ENCODE results near the gene TM4SF4. TPM values are rescaled to one million over a fixed set of nuclear protein-coding genes. Genes with fewer than 3 reads are reported as not detected.
A peak's percentile ranks its signal among the peaks of the same experiment; 100 is the strongest.

The TM4SF4 gene
- total RNA-seq, 2 experiments from 2014 or later = not detected

DNA sequence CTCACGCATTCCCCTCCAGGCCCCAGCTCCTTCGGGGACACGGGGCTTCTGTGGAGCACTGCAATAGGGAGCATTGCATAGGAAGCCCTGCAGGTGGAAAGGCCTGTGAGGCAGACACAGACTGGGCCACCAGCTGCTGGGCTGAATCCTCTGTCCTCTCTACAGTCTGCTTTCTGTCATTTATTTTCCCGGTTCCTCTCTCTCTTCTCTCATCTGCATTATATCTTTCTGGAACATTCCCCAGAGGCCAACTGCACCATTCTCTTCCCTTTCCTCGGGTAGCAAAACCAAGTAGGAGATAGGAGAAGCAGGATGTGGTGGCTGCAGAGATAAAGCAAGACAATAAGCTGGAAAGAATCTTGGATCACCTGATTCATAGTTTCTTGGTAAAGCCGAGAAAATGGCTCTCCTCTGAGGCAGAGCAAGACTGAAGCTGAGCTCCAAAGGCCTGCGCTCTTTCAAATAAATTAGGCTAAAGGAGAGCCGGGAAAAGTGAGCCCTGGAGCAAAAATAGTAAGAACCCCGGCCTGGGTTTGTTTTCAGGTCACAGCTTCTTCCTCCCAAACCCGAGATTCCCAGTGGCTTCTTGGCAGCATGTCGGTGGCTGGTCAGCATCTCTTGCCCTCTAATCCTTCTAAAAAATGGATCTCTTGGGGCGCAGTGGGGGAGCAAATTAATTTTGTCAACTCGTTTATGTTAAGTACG, 5.3 kb downstream of the TM4SF4 start:
- no peak overlapping the region for H3K27ac Mint-ChIP-seq
- H3K27me3 Mint-ChIP-seq = peaks cover 6% of the 10 kb centered on the region
- DNase-seq = no peak
- POLR2A ChIA-PET = interaction anchor here (0.7 kb wide), 1 partner anchor 8 kb away, joined by 10 read pairs; no protein-coding TSS in a partner anchor
- H3K4me3 Mint-ChIP-seq = no peak overlapping the region
- CTCF ChIA-PET = interaction anchor here (0.6 kb wide), 1 partner anchor 1488 kb away, joined by 4 read pairs; no protein-coding TSS in a partner anchor
- H3K36me3 Mint-ChIP-seq (ENCODE audit: low read depth) = no peaks in the 10 kb centered on the region
- no peaks in the 10 kb centered on the region for H3K4me1 Mint-ChIP-seq
- no peaks in the 10 kb centered on the region for H3K9me3 Mint-ChIP-seq

DNA sequence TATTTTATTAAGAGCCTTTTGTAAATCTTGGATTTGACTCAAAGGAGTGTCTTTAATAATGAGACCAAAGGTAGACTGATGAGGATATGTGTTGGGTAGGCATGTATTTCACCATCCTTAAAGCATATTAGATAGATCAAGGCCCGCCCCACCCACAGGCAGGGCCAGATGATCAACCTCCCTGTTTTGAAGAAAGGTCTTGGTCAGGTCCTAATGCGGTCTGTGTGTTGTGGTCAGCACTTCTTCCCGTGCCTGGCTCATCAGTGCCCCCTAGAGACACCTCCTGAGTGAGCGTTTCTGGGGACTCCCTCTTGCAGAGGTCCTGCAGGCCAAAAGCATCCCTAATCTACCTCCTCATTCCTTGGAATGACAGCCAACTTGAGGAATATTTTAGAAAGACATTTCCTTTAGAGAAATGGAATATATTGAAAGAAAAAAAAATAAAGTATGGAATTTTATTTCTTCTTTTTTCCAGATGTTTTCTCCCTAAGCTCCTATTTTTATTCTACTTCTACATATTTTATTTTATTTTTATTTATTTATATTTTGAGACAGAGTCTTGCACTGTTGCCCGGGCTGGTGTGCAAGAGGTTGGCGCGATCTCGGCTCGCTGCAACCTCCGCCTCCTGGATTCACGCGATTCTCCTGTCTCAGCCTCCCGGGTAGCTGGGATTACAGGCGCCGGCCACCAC, 6.0 kb downstream of the TM4SF4 start:
- no peak overlapping the region for H3K4me3 Mint-ChIP-seq
- no peaks in the 10 kb centered on the region for H3K9me3 Mint-ChIP-seq
- H3K27ac Mint-ChIP-seq = no peak overlapping the region
- H3K4me1 Mint-ChIP-seq = no peaks in the 10 kb centered on the region
- ChIA-PET POLR2A (no interaction called here), CTCF (interaction anchor here (0.6 kb wide), 1 partner anchor 800 kb away, joined by 3 read pairs; no protein-coding TSS in a partner anchor)
- H3K27me3 Mint-ChIP-seq = peaks cover 6% of the 10 kb centered on the region
- peak; percentile 35 for DNase-seq
- H3K36me3 Mint-ChIP-seq (ENCODE audit: low read depth) = no peaks in the 10 kb centered on the region

DNA sequence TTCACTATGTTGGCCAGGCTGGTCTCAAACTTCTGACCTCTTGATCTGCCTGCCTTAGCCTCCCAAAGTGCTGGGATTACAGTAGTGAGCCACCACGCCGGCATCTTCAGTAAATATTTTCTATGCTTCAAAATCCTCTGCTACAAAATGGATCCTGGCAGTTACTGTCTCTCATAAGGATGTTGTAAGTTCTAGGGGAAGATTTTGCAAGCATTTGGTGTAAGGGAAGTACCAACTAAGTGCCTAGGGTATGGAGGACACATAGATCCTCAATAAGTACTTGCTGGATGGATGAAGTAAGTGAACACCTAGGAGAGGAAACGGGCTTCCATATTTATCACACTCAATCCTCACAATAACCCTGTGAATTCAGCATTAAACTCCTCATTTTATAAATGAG, 6.6 kb downstream of the TM4SF4 start:
- H3K4me1 Mint-ChIP-seq = no peaks in the 10 kb centered on the region
- H3K4me3 Mint-ChIP-seq = no peak overlapping the region
- H3K9me3 Mint-ChIP-seq = no peaks in the 10 kb centered on the region
- CTCF ChIA-PET = interaction anchor here (0.6 kb wide), 1 partner anchor 800 kb away, joined by 3 read pairs; no protein-coding TSS in a partner anchor
- no peak for DNase-seq
- no peak overlapping the region for H3K27ac Mint-ChIP-seq
- peaks cover 6% of the 10 kb centered on the region for H3K27me3 Mint-ChIP-seq
- no peaks in the 10 kb centered on the region for H3K36me3 Mint-ChIP-seq (ENCODE audit: low read depth)
- POLR2A ChIA-PET = no interaction called here

DNA sequence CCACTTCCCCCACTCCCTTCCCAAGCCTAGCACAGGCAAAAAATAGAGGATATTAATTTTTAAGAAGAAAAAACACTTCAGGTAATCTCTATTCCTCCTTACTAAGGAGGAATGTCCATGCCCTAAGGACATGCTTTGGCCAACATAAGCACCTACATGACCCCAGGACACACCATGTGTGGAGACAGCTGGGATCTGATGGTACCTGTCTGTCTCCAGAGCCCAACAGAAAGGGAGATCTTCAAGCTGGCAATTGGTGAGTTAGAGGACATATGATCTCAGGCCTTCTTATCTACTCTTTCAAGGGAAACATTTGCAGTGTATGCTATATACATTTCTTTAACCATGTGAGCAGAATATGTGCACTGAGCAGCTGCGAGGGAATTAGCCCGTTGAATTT, 7.0 kb downstream of the TM4SF4 start:
- no peak for DNase-seq
- Mint-ChIP-seq H3K27ac (no peak overlapping the region), H3K27me3 (peaks cover 6% of the 10 kb centered on the region), H3K4me3 (no peak overlapping the region), H3K36me3 (ENCODE audit: low read depth) (no peaks in the 10 kb centered on the region), H3K9me3 (no peaks in the 10 kb centered on the region), H3K4me1 (no peaks in the 10 kb centered on the region)
- ChIA-PET CTCF (no interaction called here), POLR2A (no interaction called here)

DNA sequence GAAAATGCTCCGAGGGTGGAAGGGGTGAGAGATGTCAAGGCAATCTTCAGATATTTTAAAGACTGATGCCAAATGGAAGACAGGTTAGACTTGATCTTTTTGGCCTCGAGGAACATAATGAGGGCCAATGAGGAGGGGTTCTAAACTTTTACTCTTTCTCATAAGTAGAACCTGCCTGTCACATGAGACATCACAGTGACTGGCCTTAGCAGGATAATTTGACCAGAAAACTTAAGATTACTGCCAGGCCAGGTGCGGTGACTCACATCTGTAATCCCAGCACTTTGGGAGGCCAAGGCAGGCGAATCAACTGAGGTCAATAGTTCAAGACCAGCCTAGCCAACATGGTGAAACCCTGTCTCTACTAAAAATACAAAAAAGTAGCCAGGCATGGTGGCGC, 12.2 kb downstream of the TM4SF4 start:
- H3K27ac Mint-ChIP-seq = no peak overlapping the region
- no peaks in the 10 kb centered on the region for H3K36me3 Mint-ChIP-seq (ENCODE audit: low read depth)
- no peaks in the 10 kb centered on the region for H3K4me1 Mint-ChIP-seq
- no peaks in the 10 kb centered on the region for H3K9me3 Mint-ChIP-seq
- CTCF ChIA-PET = no interaction called here
- H3K27me3 Mint-ChIP-seq = peaks cover 19% of the 10 kb centered on the region
- H3K4me3 Mint-ChIP-seq = no peak overlapping the region
- DNase-seq = no peak
- POLR2A ChIA-PET = no interaction called here

DNA sequence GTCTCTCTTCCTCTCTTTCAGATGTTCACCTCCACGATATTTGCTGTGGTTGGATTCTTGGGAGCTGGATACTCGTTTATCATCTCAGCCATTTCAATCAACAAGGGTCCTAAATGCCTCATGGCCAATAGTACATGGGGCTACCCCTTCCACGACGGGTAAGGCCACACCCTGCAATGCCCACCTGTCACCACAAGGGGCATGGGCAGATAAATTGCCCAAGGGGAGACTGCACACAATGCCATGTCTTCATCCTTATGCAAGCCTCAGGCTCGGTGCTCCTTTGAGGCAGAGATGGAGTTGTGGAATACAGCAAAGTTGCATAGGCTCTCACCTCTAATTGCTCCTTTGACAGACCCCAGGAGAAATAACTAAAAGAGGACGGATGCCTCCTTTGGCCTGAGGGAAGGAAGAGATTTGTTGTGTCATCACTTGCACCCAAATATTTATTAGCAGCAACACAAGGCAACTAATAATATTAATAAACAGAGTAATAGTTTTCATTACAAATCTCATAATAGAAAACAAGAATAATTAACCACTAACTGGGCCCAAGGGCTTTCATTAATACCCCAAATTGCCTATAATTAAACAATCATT, 13.2 kb downstream of the TM4SF4 start:
- H3K27ac Mint-ChIP-seq = no peak overlapping the region
- POLR2A ChIA-PET = interaction anchor here (0.6 kb wide), 1 partner anchor 8 kb away, joined by 10 read pairs; no protein-coding TSS in a partner anchor
- no peaks in the 10 kb centered on the region for H3K9me3 Mint-ChIP-seq
- no peaks in the 10 kb centered on the region for H3K36me3 Mint-ChIP-seq (ENCODE audit: low read depth)
- H3K4me1 Mint-ChIP-seq = no peaks in the 10 kb centered on the region
- H3K4me3 Mint-ChIP-seq = no peak overlapping the region
- CTCF ChIA-PET = interaction anchor here (1.5 kb wide), 1 partner anchor 22 kb away, joined by 4 read pairs; no protein-coding TSS in a partner anchor
- peaks cover 23% of the 10 kb centered on the region for H3K27me3 Mint-ChIP-seq
- DNase-seq = peak; percentile 36

DNA sequence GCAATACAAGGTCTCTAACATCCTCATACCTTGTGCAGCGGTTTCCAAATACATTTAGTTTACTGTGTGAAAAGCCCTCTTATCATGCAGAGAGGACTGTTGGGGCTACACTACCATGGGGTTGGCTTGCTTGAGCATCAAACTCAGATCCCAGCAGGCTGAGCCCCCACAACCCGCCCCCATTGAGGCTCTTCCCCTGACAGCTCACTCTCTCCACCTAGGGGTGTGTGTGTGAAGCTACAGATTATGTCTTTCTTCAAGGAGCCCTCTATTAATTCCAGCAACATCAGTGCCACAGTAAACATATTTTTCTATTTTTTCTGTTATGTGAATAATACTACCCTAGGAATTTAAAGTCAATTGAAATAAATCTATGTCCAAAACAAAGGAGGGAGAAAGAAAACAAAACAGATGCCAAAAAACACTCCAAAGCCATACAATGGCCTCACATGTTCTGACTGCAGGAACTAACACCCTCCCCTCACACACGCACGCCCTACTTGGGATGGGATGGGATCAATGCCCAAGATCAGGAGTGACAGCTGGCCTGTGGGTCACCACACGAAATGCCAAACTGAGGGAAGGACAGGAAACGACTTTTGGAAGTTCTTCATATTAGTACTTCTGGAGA, 14.7 kb downstream of the TM4SF4 start:
- ChIA-PET POLR2A (no interaction called here), CTCF (interaction anchor here (0.6 to 1.5 kb wide), 3 partner anchors 9 to 247 kb away, joined by 3 to 5 read pairs (median 4); no protein-coding TSS in a partner anchor)
- H3K36me3 Mint-ChIP-seq (ENCODE audit: low read depth) = no peaks in the 10 kb centered on the region
- H3K27me3 Mint-ChIP-seq = peaks cover 20% of the 10 kb centered on the region
- no peak overlapping the region for H3K27ac Mint-ChIP-seq
- no peaks in the 10 kb centered on the region for H3K9me3 Mint-ChIP-seq
- no peak for DNase-seq
- H3K4me1 Mint-ChIP-seq = no peaks in the 10 kb centered on the region
- no peak overlapping the region for H3K4me3 Mint-ChIP-seq

DNA sequence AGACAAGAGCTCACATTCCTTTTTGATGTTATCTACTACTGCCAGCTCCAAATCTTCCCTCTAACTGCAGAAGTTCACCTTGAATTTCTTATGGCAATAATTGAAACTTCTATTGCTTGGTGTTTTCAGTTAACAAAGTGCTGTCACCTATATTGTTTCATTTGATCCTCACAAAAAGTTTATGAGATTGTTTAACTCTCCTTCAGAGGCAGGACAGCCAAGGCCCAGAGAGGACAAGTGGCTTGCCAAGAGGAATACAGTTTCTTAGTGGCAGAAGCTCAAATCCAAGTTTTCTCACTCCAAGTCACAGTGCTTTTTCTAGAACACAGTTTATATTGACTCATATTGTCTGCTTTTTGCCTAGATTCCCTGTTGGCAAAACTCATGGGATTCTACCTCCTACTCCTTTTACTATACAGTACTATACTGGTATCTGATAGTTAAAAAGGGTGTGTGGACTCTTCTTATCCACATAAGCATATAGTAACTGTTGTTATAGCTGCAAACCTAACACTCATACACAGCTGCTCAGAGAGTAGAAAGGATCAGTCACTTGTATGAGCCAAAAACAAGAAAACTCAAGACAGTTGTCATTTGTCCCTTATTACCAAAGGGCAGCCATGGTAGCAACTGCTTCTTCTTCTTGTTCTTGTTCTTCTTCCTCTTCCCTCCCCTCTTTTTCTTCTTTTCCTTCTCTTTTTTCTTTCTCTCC, 15.9 kb downstream of the TM4SF4 start:
- no peak overlapping the region for H3K4me3 Mint-ChIP-seq
- H3K27me3 Mint-ChIP-seq = peaks cover 20% of the 10 kb centered on the region
- no peak for DNase-seq
- no peaks in the 10 kb centered on the region for H3K36me3 Mint-ChIP-seq (ENCODE audit: low read depth)
- H3K4me1 Mint-ChIP-seq = no peaks in the 10 kb centered on the region
- ChIA-PET POLR2A (no interaction called here), CTCF (interaction anchor here (0.7 kb wide), 1 partner anchor 780 kb away, joined by 4 read pairs; no protein-coding TSS in a partner anchor)
- no peak overlapping the region for H3K27ac Mint-ChIP-seq
- H3K9me3 Mint-ChIP-seq = no peaks in the 10 kb centered on the region

DNA sequence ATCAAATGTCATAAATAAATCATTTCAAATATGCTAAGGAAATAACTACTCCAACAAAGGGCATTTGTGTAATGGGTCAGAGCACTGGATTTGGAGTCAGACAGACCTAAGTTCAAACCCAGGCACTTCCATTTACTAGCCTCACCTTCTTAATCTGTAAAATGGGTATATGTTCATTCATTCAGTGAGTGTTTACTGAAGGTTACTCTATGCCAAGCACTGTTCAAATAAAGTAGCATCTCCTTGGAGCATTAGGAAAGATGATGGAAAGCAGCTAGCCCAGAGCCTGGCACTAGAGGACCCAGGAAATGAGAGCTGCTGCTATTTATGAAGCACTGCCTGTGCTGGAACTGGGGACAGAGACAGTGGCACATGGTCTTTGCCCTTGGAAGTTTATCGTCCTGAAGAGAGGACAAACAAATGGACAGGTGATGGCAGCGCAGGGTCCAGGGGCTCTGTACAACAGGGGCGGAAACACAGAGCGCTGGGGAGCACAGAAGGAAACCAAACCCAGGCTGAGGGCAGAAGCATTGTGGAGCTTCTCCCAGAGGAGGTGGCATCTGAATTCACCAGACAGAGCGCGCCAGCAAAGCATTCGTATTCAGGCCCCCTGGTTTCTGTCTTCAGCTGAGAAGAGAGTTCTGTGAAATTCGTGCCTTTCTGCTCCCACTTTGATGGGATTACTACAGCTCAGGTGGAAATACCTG, 19.0 kb downstream of the TM4SF4 start:
- CTCF ChIA-PET = interaction anchor here (0.8 to 1.8 kb wide), 3 partner anchors 30 to 278 kb away, joined by 3 to 4 read pairs (median 3); no protein-coding TSS in a partner anchor
- Mint-ChIP-seq H3K36me3 (ENCODE audit: low read depth) (no peaks in the 10 kb centered on the region), H3K4me3 (no peak overlapping the region), H3K27ac (no peak overlapping the region), H3K9me3 (no peaks in the 10 kb centered on the region), H3K27me3 (peaks cover 23% of the 10 kb centered on the region), H3K4me1 (no peaks in the 10 kb centered on the region)
- POLR2A ChIA-PET = no interaction called here
- DNase-seq = no peak

DNA sequence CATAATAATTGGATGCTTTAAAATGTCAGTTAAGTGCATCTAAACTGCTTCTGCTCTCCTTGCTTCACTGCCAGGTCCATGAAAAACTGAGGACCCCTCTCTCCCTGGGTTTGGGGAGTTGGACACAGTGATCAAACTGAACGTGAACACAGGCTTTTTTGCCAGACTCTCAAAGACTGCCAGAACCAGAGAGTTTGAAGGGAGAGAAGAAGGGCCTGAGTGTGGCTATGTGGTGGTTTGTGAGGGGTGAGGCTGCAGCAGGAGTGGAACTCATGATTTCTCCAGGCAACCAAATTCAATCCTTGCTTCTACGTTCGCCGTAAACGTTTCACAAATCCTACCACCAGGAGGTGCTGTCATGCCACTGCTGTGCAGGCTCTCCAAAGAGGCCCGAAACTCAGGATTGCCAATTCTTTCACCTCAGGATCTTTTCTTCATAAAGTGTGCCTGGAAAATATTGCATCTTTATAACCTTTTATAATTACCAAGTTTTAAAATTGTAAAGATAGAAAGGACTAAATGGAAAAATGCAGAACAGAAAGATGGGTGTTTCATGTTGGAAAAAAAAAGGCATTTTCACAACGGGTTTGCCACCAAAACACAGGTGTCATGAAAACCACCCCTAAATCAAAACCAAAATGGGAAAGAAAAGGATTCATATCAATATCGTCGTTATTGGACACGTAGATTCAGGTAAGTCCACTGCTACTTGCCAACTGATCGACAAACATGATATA, 19.7 kb downstream of the TM4SF4 start:
- no peaks in the 10 kb centered on the region for H3K36me3 Mint-ChIP-seq (ENCODE audit: low read depth)
- no peak overlapping the region for H3K4me3 Mint-ChIP-seq
- no peaks in the 10 kb centered on the region for H3K4me1 Mint-ChIP-seq
- POLR2A ChIA-PET = no interaction called here
- H3K9me3 Mint-ChIP-seq = no peaks in the 10 kb centered on the region
- DNase-seq = peak; percentile 47
- H3K27ac Mint-ChIP-seq = no peak overlapping the region
- H3K27me3 Mint-ChIP-seq = peaks cover 25% of the 10 kb centered on the region
- CTCF ChIA-PET = interaction anchor here (0.8 to 1.8 kb wide), 2 partner anchors 29 to 75 kb away, joined by 3 to 4 read pairs; no protein-coding TSS in a partner anchor

DNA sequence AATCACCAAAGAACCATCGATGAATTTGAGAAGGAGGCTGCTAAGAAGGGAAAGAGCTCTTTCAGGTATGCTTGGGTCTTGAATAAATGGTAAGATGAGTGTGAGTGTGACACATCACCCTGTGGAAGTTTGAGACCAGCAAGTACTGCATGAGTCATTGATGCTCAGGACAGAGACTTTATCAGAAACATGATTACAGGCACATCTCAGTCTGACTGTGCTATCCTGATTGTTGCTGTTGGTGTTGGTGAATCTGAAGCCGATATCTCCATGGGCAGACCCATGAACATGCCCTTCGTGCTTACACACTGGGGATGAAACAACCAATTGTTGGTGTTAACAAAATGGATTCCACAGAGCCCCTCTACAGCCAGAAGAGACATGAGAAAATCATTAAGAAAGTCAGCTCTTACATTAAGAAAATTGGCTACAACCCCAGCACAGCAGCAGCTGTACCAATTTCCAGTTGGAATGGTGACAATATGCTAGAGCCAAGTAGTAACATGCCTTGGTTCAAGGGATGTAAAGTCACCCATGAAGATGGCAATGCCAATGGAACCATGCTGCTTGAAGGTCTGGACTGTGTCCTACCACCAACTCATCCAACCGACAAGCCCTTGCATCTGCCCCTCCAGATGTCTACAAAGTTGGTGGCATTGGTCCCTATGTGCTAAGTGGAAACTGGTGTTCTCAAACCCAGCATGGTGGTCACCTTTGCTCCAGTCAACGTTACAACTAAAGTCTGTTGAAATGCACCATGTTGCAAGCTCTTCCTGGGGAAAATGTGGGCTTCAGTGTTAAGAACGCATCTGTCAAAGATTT, 20.5 kb downstream of the TM4SF4 start:
- Mint-ChIP-seq H3K36me3 (ENCODE audit: low read depth) (no peaks in the 10 kb centered on the region), H3K9me3 (no peaks in the 10 kb centered on the region), H3K4me1 (no peaks in the 10 kb centered on the region), H3K27me3 (peaks cover 21% of the 10 kb centered on the region), H3K4me3 (no peak overlapping the region), H3K27ac (no peak overlapping the region)
- ChIA-PET POLR2A (no interaction called here), CTCF (interaction anchor here (1.8 kb wide), 1 partner anchor 74 kb away, joined by 3 read pairs; no protein-coding TSS in a partner anchor)
- no peak for DNase-seq
